Left ventricle myocardium inferior (tissue), 1 donor: Measurements from ENCODE around the gene PDE9A. TPM values are rescaled to one million over a fixed set of nuclear protein-coding genes. Genes with fewer than 3 reads are reported as not detected.

Source experiments
- DNase-seq: peaks from one replicate; pipeline ENCODE4 v3.0.0-alpha.2; 2020
- H3K27ac ChIP-seq: fragments of 200-600 bp; replicated peaks from 2 replicates; pipeline ENCODE4 v1.8.0; 2021
- H3K27me3 ChIP-seq: fragments of 200-600 bp; 2 replicates; pipeline ENCODE4 v1.8.0; 2021; ENCODE audit warnings: low read depth
- H3K36me3 ChIP-seq: fragments of 200-600 bp; 2 replicates; pipeline ENCODE4 v1.8.0; 2021
- H3K4me1 ChIP-seq: fragments of 200-600 bp; 2 replicates; pipeline ENCODE4 v1.8.0; 2021
- H3K4me3 ChIP-seq: fragments of 200-600 bp; 2 replicates; pipeline ENCODE4 v1.8.0; 2021; ENCODE audit warnings: mild to moderate bottlenecking, moderate library complexity
- H3K9me3 ChIP-seq: fragments of 200-600 bp; replicated peaks from 2 replicates; pipeline ENCODE4 v1.8.0; 2021
- CTCF ChIP-seq: fragments of 200-600 bp; IDR thresholded peaks from 2 replicates; pipeline ENCODE4 v1.8.0; 2021; ENCODE audit warnings: antibody characterized with exemption, mild to moderate bottlenecking, borderline replicate concordance
- intact Hi-C: fragments of 100-400 bp; cut with micrococcal nuclease; formaldehyde crosslinking; loops from one replicate; pipeline ENCODE4 v1.11.0; 2022
- total RNA-seq: library from RNA; stranded (reverse); fragmentation: NEBNext Ultra II Directional; extraction: Animal tissue kit (Norgen Biotek cat#: 25700); gene quantifications from one replicate; pipeline ENCODE4 v1.2.1, GENCODE V29; 2021
- donor health status: DM: no; HTN: yes; CAD: no; lungs with severe emphysema.

PDE9A gene
- total RNA-seq, 1 donor from 2014 or later = 3.2 TPM

- intact Hi-C loops = no loop called here
- Histone ChIP-seq H3K27me3 (peaks cover 4% of the 10 kb centered on the region), H3K9me3 (no peaks in the 10 kb centered on the region), H3K27ac (peak overlapping the region; percentile 53), H3K4me3 (no peak overlapping the region), H3K4me1 (peaks cover 31% of the 10 kb centered on the region), H3K36me3 (no peaks in the 10 kb centered on the region)
- no peak for TF ChIP-seq CTCF
- DNase-seq = no peak
Measured at GRCh38 chr21:42745511-42746239, 92.3 kb downstream of the PDE9A start.

GRCh38 chr21:42746240-42746592 lies 92.8 kb downstream of the PDE9A start:
- Histone ChIP-seq H3K4me1 (peaks cover 27% of the 10 kb centered on the region), H3K27me3 (peaks cover 4% of the 10 kb centered on the region), H3K4me3 (no peak overlapping the region), H3K36me3 (no peaks in the 10 kb centered on the region), H3K27ac (peak overlapping the region; percentile 53), H3K9me3 (no peaks in the 10 kb centered on the region)
- no peak for DNase-seq
- no peak for TF ChIP-seq CTCF
- intact Hi-C loops = no loop called here

- intact Hi-C loops = no loop called here
- H3K4me3 ChIP-seq = no peak overlapping the region
- peaks cover 4% of the 10 kb centered on the region for H3K27me3 ChIP-seq
- peaks cover 25% of the 10 kb centered on the region for H3K4me1 ChIP-seq
- peak; percentile 46 for DNase-seq
- no peaks in the 10 kb centered on the region for H3K36me3 ChIP-seq
- no peak for TF ChIP-seq CTCF
- H3K27ac ChIP-seq = peak overlapping the region; percentile 53
- no peaks in the 10 kb centered on the region for H3K9me3 ChIP-seq
Measured at GRCh38 chr21:42746593-42747275, 93.3 kb downstream of the PDE9A start.

- Histone ChIP-seq H3K4me3 (no peak overlapping the region), H3K4me1 (peaks cover 20% of the 10 kb centered on the region), H3K9me3 (no peaks in the 10 kb centered on the region), H3K27me3 (peaks cover 4% of the 10 kb centered on the region), H3K27ac (no peak overlapping the region), H3K36me3 (no peaks in the 10 kb centered on the region)
- DNase-seq = no peak
- intact Hi-C loops = no loop called here
- TF ChIP-seq CTCF = no peak
Measured at GRCh38 chr21:42747276-42747701, 93.9 kb downstream of the PDE9A start.

- H3K4me1 ChIP-seq = peaks cover 16% of the 10 kb centered on the region
- no peak for TF ChIP-seq CTCF
- intact Hi-C loops = no loop called here
- no peaks in the 10 kb centered on the region for H3K9me3 ChIP-seq
- no peaks in the 10 kb centered on the region for H3K36me3 ChIP-seq
- H3K27me3 ChIP-seq = peaks cover 4% of the 10 kb centered on the region
- no peak overlapping the region for H3K4me3 ChIP-seq
- H3K27ac ChIP-seq = no peak overlapping the region
- no peak for DNase-seq
Measured at GRCh38 chr21:42747746-42748351, 94.4 kb downstream of the PDE9A start.
